Esophagus squamous epithelium (tissue), 5 donors: ENCODE measurements around the gene RGS17. TPM values are rescaled to one million over a fixed set of nuclear protein-coding genes. Genes with fewer than 3 reads are reported as not detected.

Experiments
- DNase-seq: peaks from one replicate; lab custom pipeline; 2025; lab: John Stamatoyannopoulos, UW
- H3K27ac ChIP-seq, 4 donors: fragments of 200-600 bp; sonication (generic); one replicate each; pipeline ENCODE4 v1.5.1; 2016 to 2019; ENCODE audit warnings: mild to moderate bottlenecking in 1 of 4
- H3K27me3 ChIP-seq, 4 donors: fragments of 200-600 bp; sonication (generic); 1 replicate in 3 of 4; 2 replicates in 1 of 4; pipeline versions ENCODE4 v1.5.1 to v1.6.0; 2017 to 2021; ENCODE audit warnings: antibody characterized with exemption in 1 of 4
- H3K36me3 ChIP-seq, 3 donors: fragments of 200-600 bp; sonication (generic); one replicate each; pipeline ENCODE4 v1.5.1; 2016 to 2019
- H3K4me1 ChIP-seq, 3 donors: fragments of 200-600 bp; sonication (generic); one replicate each; pipeline ENCODE4 v1.5.1; 2017 to 2019
- H3K4me3 ChIP-seq, 4 donors: fragments of 200-600 bp; sonication (generic); 1 replicate in 3 of 4; 2 replicates in 1 of 4; pipeline ENCODE4 v1.5.1; 2016 to 2019; ENCODE audit warnings: mild to moderate bottlenecking in 2 of 4, moderate library complexity in 1 of 4
- H3K9me3 ChIP-seq, 3 donors: fragments of 200-600 bp; sonication (generic); one replicate each; pipeline ENCODE4 v1.5.1; 2016 to 2019
- POLR2A ChIP-seq, 4 donors: fragments of 450-650 bp; IDR thresholded peaks; one replicate each; pipeline ENCODE4 v1.6.1; 2017; ENCODE audit warnings: antibody characterized with exemption in 4 of 4, mild to moderate bottlenecking in 4 of 4, moderate library complexity in 3 of 4
- WGBS, 2 donors: methylation state at CpG; one replicate each; pipeline ENCODE4 v1.1.5; 2018; 5-methylcytosine and 5-hydroxymethylcytosine counted together
- intact Hi-C: fragments of 100-400 bp; cut with DNase I; formaldehyde crosslinking; loops from one replicate; pipeline ENCODE4 v1.15.0; 2022
- total RNA-seq, 4 donors: library from RNA; depleted of rRNA; stranded (reverse); fragments of >200 nt; gene quantifications; one replicate each; pipeline ENCODE4 v1.1.0, GENCODE V29; 2016
- TF ChIP-seq, protein P1 (sequence below), 6 experiments: fragments of 450-650 bp in 4 of 6; fragments of 200-600 bp in 2 of 6; sonication (generic) in 2 of 6; IDR thresholded peaks; one replicate each; pipeline ENCODE4 v1.5.1; 2016 to 2019; ENCODE audit warnings: antibody characterized with exemption in 6 of 6, mild to moderate bottlenecking in 4 of 6, moderate library complexity in 4 of 6
- donor health status: DM: yes; HTN: yes; CAD: no.

The RGS17 gene
- total RNA-seq, 4 donors from 2014 or later: 0.19 to 1.8 (median 0.48) TPM

DNA sequence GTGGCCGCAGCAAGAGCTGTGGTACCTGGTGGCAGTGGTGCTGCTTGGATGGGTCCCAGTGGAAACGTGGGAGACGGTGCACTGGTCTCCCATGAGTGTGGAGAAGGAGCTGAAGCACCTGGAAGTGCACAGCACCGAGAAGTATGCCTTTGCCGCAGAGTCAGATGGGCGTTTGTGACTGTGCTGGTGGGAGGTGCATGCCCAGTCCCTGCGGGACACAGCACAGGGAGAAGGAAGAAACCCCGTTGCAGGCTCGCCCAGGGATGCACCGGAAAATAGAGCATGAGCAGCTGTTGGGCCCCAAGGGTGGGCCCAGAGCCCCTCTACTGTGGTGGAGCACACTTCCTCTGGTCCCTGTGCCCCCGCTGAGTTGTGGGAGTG, 19.3 kb upstream of the RGS17 start:
- no peak overlapping the region for H3K27ac ChIP-seq
- 70 to 80% methylated on average over 2 to 9 of the region's 11 CpGs for WGBS, 2 donors
- no peaks in the 10 kb centered on the region for H3K4me1 ChIP-seq
- H3K36me3 ChIP-seq: no peaks in the 10 kb centered on the region
- DNase-seq: no peak
- no peaks in the 10 kb centered on the region for H3K27me3 ChIP-seq
- intact Hi-C loops: no loop called here
- no peak overlapping the region for H3K4me3 ChIP-seq
- H3K9me3 ChIP-seq: no peaks in the 10 kb centered on the region
- TF ChIP-seq POLR2A (IDR thresholded peaks at IDR 0.05): no peak
- TF ChIP-seq, protein P1, sequence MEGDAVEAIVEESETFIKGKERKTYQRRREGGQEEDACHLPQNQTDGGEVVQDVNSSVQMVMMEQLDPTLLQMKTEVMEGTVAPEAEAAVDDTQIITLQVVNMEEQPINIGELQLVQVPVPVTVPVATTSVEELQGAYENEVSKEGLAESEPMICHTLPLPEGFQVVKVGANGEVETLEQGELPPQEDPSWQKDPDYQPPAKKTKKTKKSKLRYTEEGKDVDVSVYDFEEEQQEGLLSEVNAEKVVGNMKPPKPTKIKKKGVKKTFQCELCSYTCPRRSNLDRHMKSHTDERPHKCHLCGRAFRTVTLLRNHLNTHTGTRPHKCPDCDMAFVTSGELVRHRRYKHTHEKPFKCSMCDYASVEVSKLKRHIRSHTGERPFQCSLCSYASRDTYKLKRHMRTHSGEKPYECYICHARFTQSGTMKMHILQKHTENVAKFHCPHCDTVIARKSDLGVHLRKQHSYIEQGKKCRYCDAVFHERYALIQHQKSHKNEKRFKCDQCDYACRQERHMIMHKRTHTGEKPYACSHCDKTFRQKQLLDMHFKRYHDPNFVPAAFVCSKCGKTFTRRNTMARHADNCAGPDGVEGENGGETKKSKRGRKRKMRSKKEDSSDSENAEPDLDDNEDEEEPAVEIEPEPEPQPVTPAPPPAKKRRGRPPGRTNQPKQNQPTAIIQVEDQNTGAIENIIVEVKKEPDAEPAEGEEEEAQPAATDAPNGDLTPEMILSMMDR (IDR thresholded peaks at IDR 0.05): no peak

DNA sequence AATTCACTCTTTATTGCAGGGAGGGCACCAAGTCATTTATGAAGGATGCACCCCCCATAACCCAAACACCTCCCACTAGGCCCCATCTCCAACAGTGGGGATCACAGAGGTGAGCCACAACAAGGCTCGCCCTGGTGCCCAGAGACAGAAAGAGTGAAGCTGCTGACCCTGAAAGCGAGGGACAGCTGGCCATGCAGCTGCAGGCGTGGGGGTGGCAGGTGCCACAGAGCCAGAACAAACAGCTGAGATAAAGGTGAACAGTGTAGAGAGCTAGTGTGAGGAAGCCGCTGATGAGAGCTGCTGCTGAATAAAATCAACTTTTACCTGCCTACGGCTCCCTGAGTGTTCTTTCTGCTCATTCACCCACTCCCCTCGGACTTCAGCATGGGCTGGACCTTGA, 18.8 kb upstream of the RGS17 start:
- H3K4me1 ChIP-seq: no peaks in the 10 kb centered on the region
- no peak for TF ChIP-seq POLR2A (IDR thresholded peaks at IDR 0.05)
- TF ChIP-seq, protein P1 (IDR thresholded peaks at IDR 0.05): no peak
- H3K4me3 ChIP-seq: no peak overlapping the region
- no peak overlapping the region for H3K27ac ChIP-seq
- no peaks in the 10 kb centered on the region for H3K36me3 ChIP-seq
- no peaks in the 10 kb centered on the region for H3K9me3 ChIP-seq
- DNase-seq: no peak
- H3K27me3 ChIP-seq: no peaks in the 10 kb centered on the region
- WGBS, 2 donors: 71 to 82% methylated on average over 2 to 5 of the region's 6 CpGs
- intact Hi-C loops: no loop called here

DNA sequence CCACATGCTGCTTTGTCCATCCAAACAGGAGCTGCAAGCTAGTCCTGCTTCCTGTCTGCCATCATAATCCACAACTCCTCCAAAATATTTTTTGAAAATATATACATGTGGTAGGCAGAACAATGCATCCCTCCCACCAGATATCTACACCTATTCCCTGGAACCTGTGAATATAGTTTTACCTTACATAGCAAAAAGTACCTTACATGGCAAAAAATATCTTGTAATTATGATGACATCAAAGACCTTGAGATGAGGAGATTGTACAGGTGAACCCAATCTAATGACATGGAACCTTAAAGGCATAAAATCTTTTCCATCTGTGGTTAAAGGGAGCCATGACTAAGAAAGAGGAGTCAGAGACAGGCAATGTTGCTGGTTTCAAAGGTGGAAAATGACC, 15.3 kb upstream of the RGS17 start:
- no peaks in the 10 kb centered on the region for H3K9me3 ChIP-seq
- TF ChIP-seq POLR2A (IDR thresholded peaks at IDR 0.05): no peak
- TF ChIP-seq, protein P1 (IDR thresholded peaks at IDR 0.05): no peak
- no peak overlapping the region for H3K4me3 ChIP-seq
- H3K36me3 ChIP-seq: no peaks in the 10 kb centered on the region
- no peak overlapping the region for H3K27ac ChIP-seq
- H3K27me3 ChIP-seq: no peaks in the 10 kb centered on the region
- DNase-seq: no peak
- intact Hi-C loops: no loop called here
- no peaks in the 10 kb centered on the region for H3K4me1 ChIP-seq

DNA sequence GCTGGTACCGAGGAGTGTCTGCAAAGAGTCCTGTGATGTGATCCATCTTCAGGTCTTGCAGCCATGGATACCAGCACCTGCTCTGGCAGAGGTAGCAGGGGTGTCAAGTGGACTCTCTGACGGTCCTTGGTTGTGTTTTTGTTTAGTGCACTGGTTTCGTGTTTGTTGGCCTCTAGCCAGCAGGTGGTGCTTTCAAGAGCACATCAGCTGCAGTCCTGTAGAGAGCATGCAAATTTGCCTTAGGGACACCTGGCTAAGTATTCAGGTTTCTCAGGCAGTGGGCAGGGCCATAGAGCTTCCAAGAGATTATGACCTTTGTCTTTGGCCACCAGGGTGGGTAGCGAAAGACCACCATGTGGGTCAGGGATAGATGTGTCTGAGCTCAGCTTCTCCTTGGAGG, 14.5 kb upstream of the RGS17 start:
- H3K4me3 ChIP-seq: no peak overlapping the region
- DNase-seq: no peak
- H3K27me3 ChIP-seq: no peaks in the 10 kb centered on the region
- no peak overlapping the region for H3K27ac ChIP-seq
- no peak for TF ChIP-seq POLR2A (IDR thresholded peaks at IDR 0.05)
- TF ChIP-seq, protein P1 (IDR thresholded peaks at IDR 0.05): no peak
- H3K9me3 ChIP-seq: no peaks in the 10 kb centered on the region
- WGBS, 2 donors: 63 to 70% methylated on average over 4 of the region's 4 CpGs
- H3K36me3 ChIP-seq: no peaks in the 10 kb centered on the region
- H3K4me1 ChIP-seq: no peaks in the 10 kb centered on the region
- intact Hi-C loops: no loop called here

DNA sequence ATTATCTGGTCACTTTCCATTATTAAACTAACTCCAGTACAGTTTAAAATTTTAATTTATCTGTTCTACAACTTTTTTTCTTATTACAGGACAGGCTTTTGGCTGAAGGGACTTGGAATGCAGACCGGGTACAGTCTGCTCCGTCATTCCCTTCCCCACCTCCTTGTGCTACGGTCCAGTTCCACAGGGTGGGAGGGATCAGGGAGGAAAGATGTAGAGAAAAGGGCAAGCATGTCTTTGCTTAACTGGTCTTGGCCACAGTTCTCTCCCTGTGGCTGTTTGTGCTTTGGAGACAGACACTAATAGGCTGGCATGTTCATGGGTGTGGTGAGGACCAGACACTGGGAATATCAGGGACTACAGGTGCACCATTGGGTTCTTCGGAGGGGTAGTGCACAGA, 12.1 kb upstream of the RGS17 start:
- no peaks in the 10 kb centered on the region for H3K27me3 ChIP-seq
- TF ChIP-seq, protein P1 (IDR thresholded peaks at IDR 0.05): no peak
- 65 to 80% methylated on average over 4 of the region's 4 CpGs for WGBS, 2 donors
- intact Hi-C loops: no loop called here
- H3K4me3 ChIP-seq: no peak overlapping the region
- no peaks in the 10 kb centered on the region for H3K36me3 ChIP-seq
- H3K9me3 ChIP-seq: no peaks in the 10 kb centered on the region
- DNase-seq: no peak
- H3K4me1 ChIP-seq: no peaks in the 10 kb centered on the region
- no peak overlapping the region for H3K27ac ChIP-seq
